GM19467 (cell line): ENCODE results near the gene ENPEP.
"Not testable (repeated sequence)": the region's sequence is repeated elsewhere in the genome, so short reads cannot be mapped to it uniquely, and the experiment has no call there.

ENCODE experiments used
- ATAC-seq: cut with Tn5 transposase; IDR thresholded peaks from one replicate; pipeline ENCODE4 v1.9.1; 2021; ENCODE audit warnings: mild to moderate bottlenecking, moderate library complexity; ENCODE audit not compliant: unreplicated experiment

ENPEP gene

GRCh38 chr4:110475881-110476818, at the start of gene ENPEP:
Gene ENPEP, plus strand, starts transcription at chr4:110476155. Its CDS starts 260 bp downstream, at chr4:110476415.
- no peak for ATAC-seq

DNA sequence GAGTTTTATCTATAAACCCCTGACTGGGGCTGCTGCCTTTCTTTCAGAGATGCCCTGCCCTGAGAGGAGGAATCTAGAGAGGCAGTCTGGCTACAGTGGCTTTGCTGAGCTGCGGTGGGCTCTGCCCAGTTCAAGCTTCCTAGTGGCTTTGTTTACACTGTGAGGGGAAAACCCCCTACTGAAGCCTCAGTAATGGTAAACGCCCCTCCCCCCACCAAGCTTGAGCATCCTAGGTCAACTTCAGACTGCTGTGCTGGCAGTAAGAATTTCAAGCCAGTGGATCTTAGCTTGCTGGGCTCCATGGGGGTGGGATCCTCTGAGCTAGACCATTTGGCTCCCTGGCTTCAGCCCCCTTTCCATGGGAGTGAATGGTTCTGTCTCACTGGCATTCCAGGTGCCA, 44.1 kb upstream of the ENPEP start:
- not testable (repeated sequence) for ATAC-seq

DNA sequence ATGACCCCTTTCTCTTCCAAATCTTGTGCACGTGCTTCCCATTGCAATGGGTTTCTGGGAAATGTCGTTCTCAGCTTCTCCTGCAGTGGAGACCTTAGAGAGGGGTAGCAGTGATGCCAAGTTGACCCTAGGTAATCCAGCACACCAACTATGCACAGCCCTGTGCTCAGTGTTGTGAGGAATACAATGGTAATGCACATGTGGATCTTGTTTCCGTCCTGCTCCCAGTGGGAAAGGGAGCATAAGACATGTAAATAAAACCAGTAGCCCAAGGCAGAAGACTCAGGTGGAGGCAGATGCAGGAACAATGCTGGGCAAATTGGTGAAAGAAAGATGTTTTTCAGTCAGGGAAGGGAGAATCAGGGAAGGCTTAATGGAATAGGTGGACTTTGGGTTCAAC, 38.7 kb upstream of the ENPEP start:
- not testable (repeated sequence) for ATAC-seq

DNA sequence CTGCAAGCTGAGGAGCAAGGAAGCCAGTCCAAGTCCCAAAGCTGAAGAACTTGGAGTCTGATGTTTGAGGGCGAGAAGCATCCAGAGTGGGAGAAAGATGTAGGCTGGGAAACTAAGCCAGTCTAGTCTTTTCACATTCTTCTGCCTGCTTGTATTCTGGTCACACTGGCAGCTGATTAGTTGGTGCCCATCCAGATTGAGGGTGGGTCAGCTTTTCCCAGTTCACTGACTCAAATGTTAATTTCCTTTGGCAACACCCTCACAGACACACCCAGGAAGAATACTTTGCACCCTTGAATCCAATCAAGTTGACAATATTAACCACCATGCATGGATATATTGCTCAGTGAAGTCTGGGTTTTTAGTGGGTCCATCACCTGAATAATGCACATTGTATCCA, 36.7 kb upstream of the ENPEP start:
- ATAC-seq: not testable (repeated sequence)

DNA sequence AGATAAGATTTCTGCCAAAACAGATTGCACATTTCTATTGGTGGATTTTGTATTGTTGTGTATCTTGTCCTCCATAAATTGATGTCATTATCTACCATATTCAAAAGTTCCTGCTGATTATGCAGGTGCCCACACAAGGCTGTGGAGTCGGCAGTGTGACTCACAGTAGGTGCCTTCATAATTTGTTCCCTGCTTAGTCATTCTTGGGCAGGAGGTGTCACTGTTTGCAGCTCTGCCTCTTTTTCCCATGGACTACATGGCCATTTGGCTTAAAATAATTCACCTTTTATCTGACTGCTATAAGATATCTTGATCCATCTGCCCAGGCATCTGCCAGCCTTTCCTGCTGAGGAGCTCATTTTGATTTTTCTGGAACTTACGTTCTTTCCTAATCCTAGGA, 33.6 kb upstream of the ENPEP start:
- no peak for ATAC-seq

GRCh38 chr4:110442788-110443187, 33.2 kb upstream of the ENPEP start:
- ATAC-seq: no peak

DNA sequence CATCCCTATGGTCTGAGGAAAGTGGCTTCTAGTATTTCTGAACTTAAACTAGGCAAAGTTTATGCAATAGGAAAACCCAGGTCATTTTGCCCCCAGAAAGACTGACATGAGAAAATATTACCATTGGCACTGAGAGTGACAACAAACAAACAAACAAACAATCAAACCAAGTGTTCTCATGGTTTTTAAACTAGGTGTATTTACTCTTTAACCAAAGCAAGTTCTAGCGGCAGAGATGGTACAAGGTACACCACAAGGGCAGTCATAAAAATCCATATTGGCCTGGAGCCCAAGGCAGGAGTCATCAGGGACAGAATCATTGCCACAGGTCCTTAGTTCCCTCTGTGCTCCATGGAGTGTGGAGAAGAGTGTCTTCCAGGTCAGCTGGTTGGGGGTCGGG, 26.0 kb upstream of the ENPEP start:
- no peak for ATAC-seq

GRCh38 chr4:110452546-110452945, 23.4 kb upstream of the ENPEP start:
- no peak for ATAC-seq

GRCh38 chr4:110454441-110454840, 21.5 kb upstream of the ENPEP start:
- ATAC-seq: no peak

DNA sequence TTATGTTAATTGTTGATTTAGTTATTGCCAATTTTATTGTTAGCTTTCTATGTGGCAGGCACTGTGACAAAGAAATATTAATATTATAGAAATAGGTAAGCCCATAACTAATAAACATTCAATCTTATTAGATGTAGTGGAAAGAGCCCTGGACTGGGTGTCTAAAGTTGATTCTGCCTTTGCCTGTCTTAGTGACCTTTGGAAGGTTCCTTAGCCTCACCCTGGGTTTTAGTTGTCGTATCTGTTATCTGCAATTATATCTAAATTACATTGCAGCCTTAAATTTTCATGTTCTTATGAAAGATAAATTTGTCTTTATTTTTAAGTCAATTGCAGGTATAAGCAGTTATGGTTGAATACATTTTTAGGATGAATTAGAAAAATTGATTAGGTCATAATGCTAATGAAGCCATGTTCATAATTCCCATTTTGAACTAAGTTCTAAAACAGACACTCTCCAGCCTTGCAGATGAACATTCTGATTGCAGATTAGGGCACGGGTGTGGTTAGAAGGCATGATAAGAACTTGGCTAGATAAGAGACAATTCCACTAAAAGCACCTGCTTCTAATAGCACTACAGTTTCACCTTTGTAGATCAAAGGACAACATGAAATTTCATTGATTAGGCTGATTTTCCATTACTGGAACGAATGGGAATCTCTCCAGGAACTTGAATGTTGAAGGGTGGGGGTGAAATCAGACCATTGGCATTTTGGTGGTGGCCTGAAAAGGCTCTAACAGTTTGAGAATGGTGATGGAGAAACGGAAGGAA, 17.3 kb upstream of the ENPEP start:
- no peak for ATAC-seq

- no peak for ATAC-seq
Observed at GRCh38 chr4:110460074-110460746, 15.7 kb upstream of the ENPEP start.

DNA sequence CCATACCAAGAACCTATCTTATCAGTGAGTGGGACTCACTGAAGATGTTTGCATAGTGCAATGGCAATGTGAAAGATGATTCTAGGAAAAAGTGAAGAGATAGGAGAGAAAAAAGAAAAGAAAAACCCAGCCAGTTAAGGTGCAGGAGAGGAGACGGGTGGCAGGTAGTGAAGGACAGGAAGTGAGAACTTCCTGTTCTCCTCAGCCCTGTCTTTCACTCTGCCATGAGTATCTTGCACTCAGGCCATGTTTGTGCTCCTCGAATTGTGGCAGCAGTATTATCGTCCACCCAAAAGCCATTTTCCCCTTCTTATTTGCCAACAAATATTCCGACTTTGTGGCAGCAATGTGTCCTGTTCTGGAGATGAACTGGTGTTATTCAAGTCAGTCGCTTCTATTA, 8.6 kb upstream of the ENPEP start:
- ATAC-seq: peak; percentile 59

- ATAC-seq: no peak
Observed at GRCh38 chr4:110472583-110473329, 3.2 kb upstream of the ENPEP start.

GRCh38 chr4:110474481-110474880, 1.5 kb upstream of the ENPEP start:
- no peak for ATAC-seq

DNA sequence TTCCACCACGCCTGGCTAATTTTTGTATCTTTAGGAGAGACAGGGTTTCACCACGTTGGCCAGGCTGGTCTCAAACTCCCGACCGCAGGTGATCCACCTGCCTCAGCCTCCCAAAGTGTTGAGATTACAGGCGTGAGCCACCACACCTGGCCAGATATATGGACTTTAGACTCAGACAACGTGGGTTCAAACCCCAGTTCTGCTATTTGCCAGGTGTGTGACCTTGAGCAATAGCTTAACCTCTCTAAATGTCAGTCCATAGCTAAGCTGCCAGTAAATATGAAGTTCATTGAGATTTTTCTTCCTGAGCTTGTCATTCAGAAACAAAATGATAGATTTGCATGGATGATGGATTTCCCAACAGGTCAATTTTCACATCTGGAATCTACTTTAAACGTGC, 875 bp upstream of the ENPEP start:
- ATAC-seq: not testable (repeated sequence)

DNA sequence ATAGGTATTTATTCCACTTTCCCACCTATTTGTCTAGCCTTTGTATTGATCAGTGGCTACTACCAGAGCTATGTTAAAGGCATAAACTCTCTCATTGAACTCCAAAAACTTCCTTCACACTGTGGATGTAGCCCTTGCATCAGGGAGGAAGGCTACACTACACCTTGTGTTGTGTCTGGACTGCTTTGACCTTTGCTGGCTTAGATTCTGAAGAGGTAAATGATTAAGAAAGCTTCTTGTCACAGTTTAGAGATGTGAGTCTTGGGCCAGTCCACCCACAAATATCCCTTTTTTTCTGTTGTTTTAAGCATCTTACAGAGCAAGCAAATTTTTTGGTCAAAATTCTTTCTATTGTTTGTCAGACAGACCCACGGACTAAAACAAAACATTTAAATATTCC, 1.9 kb downstream of the ENPEP start:
- ATAC-seq: no peak

- ATAC-seq: no peak
Observed at GRCh38 chr4:110480031-110480549, 4.1 kb downstream of the ENPEP start.

GRCh38 chr4:110480746-110481271, 4.9 kb downstream of the ENPEP start:
- ATAC-seq: no peak

DNA sequence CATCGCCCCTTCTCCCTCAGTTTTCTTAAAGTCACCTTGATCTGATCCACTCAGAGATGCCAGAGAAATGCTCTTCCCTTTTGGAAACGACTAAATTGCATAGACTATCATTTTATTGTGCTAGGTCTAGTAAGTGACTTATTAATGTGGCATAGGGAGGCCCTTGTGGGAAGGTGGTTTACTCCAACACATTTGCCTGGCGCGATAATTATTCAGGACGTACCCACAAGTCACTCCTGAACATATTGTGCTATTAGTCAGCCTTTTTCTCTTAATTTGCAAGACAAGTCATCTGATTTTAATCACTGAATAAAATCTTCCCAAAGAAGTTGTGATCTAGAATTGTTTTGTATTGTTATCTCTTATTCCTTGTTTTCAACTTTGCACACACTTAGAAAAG, 7.6 kb downstream of the ENPEP start:
- no peak for ATAC-seq

- ATAC-seq: peak; percentile 99
Observed at GRCh38 chr4:110484029-110484428, 8.1 kb downstream of the ENPEP start.
